ENCODE data around the gene FITM1. TPM values are rescaled to one million over a fixed set of nuclear protein-coding genes. Genes with fewer than 3 reads are reported as not detected.

Gene FITM1
- total RNA-seq, 1 experiment from 2014 or later, result 0.72 TPM

GRCh38 chr14:24131549-24131966 is 1.1 kb downstream of the FITM1 start:
- no peak overlapping the region for H3K56ac ChIP-seq (ENCODE audit: insufficient read length, low read depth, low read length)
- Mint-ChIP-seq H3K9me3 (0 out of 5 replicates have a peak, but pooled peaks cover 0 to 2% of the 10 kb centered on the region in 2 experiments), H3K36me3 (ENCODE audit: insufficient read depth in 1 of 3, low read depth in 3 of 3) (no peaks in the 10 kb centered on the region; a peak in 1 of 7 replicates), H3K4me3 (no peak overlapping the region), H3K27ac (peak overlapping the region in 1 of 3 experiments; percentile 50; a peak in 2 of 7 replicates), H3K4me1 (peaks cover 8 to 10% of the 10 kb centered on the region in 2 experiments), H3K27me3 (ENCODE audit: low read depth) (no peaks in the 10 kb centered on the region)
- no peak overlapping the region for H3K23ac ChIP-seq (ENCODE audit: insufficient read length, low read depth, low read length)
- no peak for TF ChIP-seq CTCF (conservative IDR thresholded peaks at IDR 0.05)
- H3K23me2 ChIP-seq (ENCODE audit: insufficient read length, low read depth, low read length, poor library complexity, severe bottlenecking), result peaks cover 6% of the 10 kb centered on the region
- H2BK12ac ChIP-seq (ENCODE audit: insufficient read length, low read depth, low read length), result no peak overlapping the region
- no peaks in the 10 kb centered on the region for H3K9me3 ChIP-seq (ENCODE audit: control insufficient read depth, low read depth, low read length)
- H3K18ac ChIP-seq (ENCODE audit: insufficient read length, low read depth, low read length), result no peak overlapping the region
- H3K14ac ChIP-seq (ENCODE audit: insufficient read depth, low read length), result no peak overlapping the region
- no peak overlapping the region for H3K27ac ChIP-seq (ENCODE audit: insufficient read length, low read depth, low read length)
- H2AK5ac ChIP-seq (ENCODE audit: insufficient read length, low read length), result no peak overlapping the region
- H2BK20ac ChIP-seq (ENCODE audit: low read depth, low read length, poor library complexity, severe bottlenecking), result no peak overlapping the region
- H3K4me1 ChIP-seq (ENCODE audit: insufficient read depth, low read length), result no peaks in the 10 kb centered on the region
- H4K5ac ChIP-seq (ENCODE audit: insufficient read length, low read depth, low read length), result no peak overlapping the region
- no peaks in the 10 kb centered on the region for H3K27me3 ChIP-seq (ENCODE audit: insufficient read depth, low read length)
- H2BK15ac ChIP-seq (ENCODE audit: low read depth, low read length), result no peak overlapping the region
- H3K9ac ChIP-seq (ENCODE audit: extremely low read depth, insufficient read length, low read length), result no peak overlapping the region
- no peaks in the 10 kb centered on the region for H3K79me1 ChIP-seq (ENCODE audit: insufficient read depth, low read depth, low read length, poor library complexity, severe bottlenecking)
- no peaks in the 10 kb centered on the region for H4K20me1 ChIP-seq (ENCODE audit: control insufficient read depth, insufficient read depth, insufficient read length)
- no peak for DNase-seq
- no peak overlapping the region for H2BK5ac ChIP-seq (ENCODE audit: insufficient read length, low read length)
- H3T11ph ChIP-seq (ENCODE audit: low read length), result no peak overlapping the region
- H3K79me2 ChIP-seq (ENCODE audit: insufficient read depth, low read length), result no peaks in the 10 kb centered on the region
- H4K8ac ChIP-seq (replicated peaks; ENCODE audit: insufficient read length, low read depth, low read length), result no peak overlapping the region
- WGBS (ENCODE audit: extremely low coverage, insufficient read length, low lambda C conversion rate), result no CpG with 5 or more reads among the region's 15 CpGs
- no peak overlapping the region for H2BK120ac ChIP-seq (ENCODE audit: low read depth, low read length, poor library complexity, severe bottlenecking)
- H2AFZ ChIP-seq (ENCODE audit: low read length), result no peak overlapping the region
- H3K4me2 ChIP-seq (ENCODE audit: insufficient read depth, insufficient read length, low read length), result no peak overlapping the region
- no peak overlapping the region for H3K4ac ChIP-seq (ENCODE audit: low read depth, low read length)
- no peak overlapping the region for H4K91ac ChIP-seq (ENCODE audit: insufficient read length, low read depth, low read length)

Data from H9 (cell line).